ENCODE data around the gene KCNF1.

Gene KCNF1

GRCh38 chr2:10912796-10913455 lies 1.2 kb downstream of the KCNF1 start:
- no peak overlapping the region for H2AFZ ChIP-seq (ENCODE audit: low read depth, low read length)
- no peaks in the 10 kb centered on the region for H3K4me1 ChIP-seq (ENCODE audit: insufficient read depth, low read length)
- no peak overlapping the region for H3K27ac ChIP-seq (ENCODE audit: low read length)

GRCh38 chr2:10913501-10914271 lies 2.0 kb downstream of the KCNF1 start:
- DNase-seq: no peak
- TF ChIP-seq CTCF (IDR thresholded peaks at IDR 0.05; ENCODE audit: borderline replicate concordance, extremely low read depth, low read length, poor library complexity, severe bottlenecking) (no peak), EZH2 (IDR thresholded peaks at IDR 0.05; ENCODE audit: borderline replicate concordance, low read depth, low read length, severe bottlenecking) (no peak)
- Histone ChIP-seq H4K20me1 (ENCODE audit: insufficient read depth, low read length) (0 out of 2 replicates have a peak, but pooled peaks cover 3% of the 10 kb centered on the region), H3K9ac (ENCODE audit: low read depth, low read length) (no peak overlapping the region), H3K4me1 (ENCODE audit: insufficient read depth, low read length) (no peaks in the 10 kb centered on the region), H3K9me3 (ENCODE audit: insufficient read depth, low read length, severe bottlenecking) (no peaks in the 10 kb centered on the region), H3K27ac (ENCODE audit: low read length) (no peak overlapping the region), H3K4me2 (ENCODE audit: insufficient read depth, low read length) (no peak overlapping the region), H3K4me3 (ENCODE audit: low read depth in 1 of 2, low read length in 2 of 2) (no peak overlapping the region), H2AFZ (ENCODE audit: low read depth, low read length) (no peak overlapping the region), H3K27me3 (ENCODE audit: insufficient read depth, low read length, poor library complexity) (peaks cover 16% of the 10 kb centered on the region), H3K79me2 (ENCODE audit: insufficient read depth, low read length) (no peaks in the 10 kb centered on the region), H3K36me3 (ENCODE audit: insufficient read depth, low read length) (no peaks in the 10 kb centered on the region)
- no peak for ATAC-seq (ENCODE audit: insufficient read depth, low read depth)

More at GRCh38 chr2:10912796-10913455, 1.2 kb downstream of the KCNF1 start:
- DNase-seq (no peak), ATAC-seq (ENCODE audit: insufficient read depth, low read depth) (no peak)
- peaks cover 16% of the 10 kb centered on the region for H3K27me3 ChIP-seq (ENCODE audit: insufficient read depth, low read length, poor library complexity)
- H4K20me1 ChIP-seq (ENCODE audit: insufficient read depth, low read length): 0 out of 2 replicates have a peak, but pooled peaks cover 6% of the 10 kb centered on the region
- no peaks in the 10 kb centered on the region for H3K79me2 ChIP-seq (ENCODE audit: insufficient read depth, low read length)
- TF ChIP-seq CTCF (IDR thresholded peaks at IDR 0.05; ENCODE audit: borderline replicate concordance, extremely low read depth, low read length, poor library complexity, severe bottlenecking): no peak
- H3K9me3 ChIP-seq (ENCODE audit: insufficient read depth, low read length, severe bottlenecking): no peaks in the 10 kb centered on the region
- no peaks in the 10 kb centered on the region for H3K36me3 ChIP-seq (ENCODE audit: insufficient read depth, low read length)
- no peak overlapping the region for H3K4me2 ChIP-seq (ENCODE audit: insufficient read depth, low read length)
- no peak overlapping the region for H3K4me3 ChIP-seq (ENCODE audit: low read depth in 1 of 2, low read length in 2 of 2)
- no peak overlapping the region for H3K9ac ChIP-seq (ENCODE audit: low read depth, low read length)

- no peaks in the 10 kb centered on the region for H3K4me1 ChIP-seq (ENCODE audit: insufficient read depth, low read length)
- H3K27ac ChIP-seq (ENCODE audit: low read length): no peak overlapping the region
- no peaks in the 10 kb centered on the region for H3K79me2 ChIP-seq (ENCODE audit: insufficient read depth, low read length)
- no peak overlapping the region for H2AFZ ChIP-seq (ENCODE audit: low read depth, low read length)
- H3K4me2 ChIP-seq (ENCODE audit: insufficient read depth, low read length): no peak overlapping the region
- no peak for ATAC-seq (ENCODE audit: insufficient read depth, low read depth)
- TF ChIP-seq EZH2 (IDR thresholded peaks at IDR 0.05; ENCODE audit: borderline replicate concordance, low read depth, low read length, severe bottlenecking) (no peak), CTCF (IDR thresholded peaks at IDR 0.05; ENCODE audit: borderline replicate concordance, extremely low read depth, low read length, poor library complexity, severe bottlenecking) (no peak)
- no peaks in the 10 kb centered on the region for H3K9me3 ChIP-seq (ENCODE audit: insufficient read depth, low read length, severe bottlenecking)
- H3K9ac ChIP-seq (ENCODE audit: low read depth, low read length): no peak overlapping the region
- H4K20me1 ChIP-seq (ENCODE audit: insufficient read depth, low read length): 0 out of 2 replicates have a peak, but pooled peaks cover 3% of the 10 kb centered on the region
- no peak for DNase-seq
- H3K27me3 ChIP-seq (ENCODE audit: insufficient read depth, low read length, poor library complexity): peaks cover 16% of the 10 kb centered on the region
- no peak overlapping the region for H3K4me3 ChIP-seq (ENCODE audit: low read depth in 1 of 2, low read length in 2 of 2)
- no peaks in the 10 kb centered on the region for H3K36me3 ChIP-seq (ENCODE audit: insufficient read depth, low read length)
Observed at GRCh38 chr2:10914272-10914693, 2.5 kb downstream of the KCNF1 start.

Measured in DND-41 (cell line).